Left hindlimb (tissue), 1 donor: ENCODE data around the gene CELF5.

ENCODE experiments used
- DNase-seq: peaks from one replicate; pipeline ENCODE4 v3.0.0-alpha.2; 2018

CELF5 gene

DNA sequence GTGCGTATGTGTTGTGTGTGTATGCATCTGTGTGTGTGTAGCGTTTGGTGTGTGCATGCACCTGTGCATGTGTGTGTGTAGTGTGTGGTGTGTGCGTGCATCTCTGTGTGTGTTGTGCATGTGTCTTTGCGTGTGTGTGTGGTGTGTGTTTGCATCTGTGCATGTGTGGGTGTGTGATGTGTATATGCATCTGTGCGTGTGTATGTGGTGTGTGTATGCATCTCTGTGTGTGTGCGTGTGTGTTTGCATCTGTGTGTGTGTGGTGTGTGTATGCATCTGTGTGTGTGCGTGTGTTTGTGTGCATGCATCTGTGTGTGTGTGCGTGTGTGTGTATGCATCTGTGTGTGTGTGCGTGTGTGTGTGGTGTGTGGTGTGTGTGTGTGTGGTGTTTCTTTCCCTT lies 20.6 kb downstream of the CELF5 start:
- DNase-seq = no peak

DNA sequence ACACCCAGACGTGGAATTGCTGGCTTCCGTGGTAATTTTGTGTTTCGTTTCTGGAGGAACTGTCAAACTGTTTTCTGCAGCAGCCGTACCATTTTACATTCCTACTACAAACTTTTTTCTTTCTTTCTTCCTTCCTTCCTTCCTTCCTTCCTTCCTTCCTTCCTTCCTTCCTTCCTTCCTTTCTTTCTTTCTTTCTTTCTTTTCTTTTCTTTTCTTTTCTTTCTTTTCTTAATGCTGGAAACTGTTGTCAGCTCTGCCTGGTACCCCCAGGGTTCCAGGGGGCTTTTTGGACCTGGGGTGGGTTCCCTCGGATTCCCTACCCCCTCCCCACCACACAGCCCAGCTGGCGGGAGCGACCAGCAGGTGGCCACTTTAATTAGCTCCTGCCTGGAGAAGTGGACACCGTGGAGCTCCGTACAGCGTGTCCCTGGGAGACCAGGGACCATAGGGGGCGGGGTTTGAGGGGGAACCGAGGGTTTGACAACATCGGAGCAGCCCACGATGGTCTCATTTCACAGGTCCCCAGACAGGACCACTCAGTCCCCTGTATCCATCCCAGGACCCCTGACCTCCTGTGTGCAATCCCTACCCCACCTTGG lies 24.4 kb downstream of the CELF5 start:
- no peak for DNase-seq

DNA sequence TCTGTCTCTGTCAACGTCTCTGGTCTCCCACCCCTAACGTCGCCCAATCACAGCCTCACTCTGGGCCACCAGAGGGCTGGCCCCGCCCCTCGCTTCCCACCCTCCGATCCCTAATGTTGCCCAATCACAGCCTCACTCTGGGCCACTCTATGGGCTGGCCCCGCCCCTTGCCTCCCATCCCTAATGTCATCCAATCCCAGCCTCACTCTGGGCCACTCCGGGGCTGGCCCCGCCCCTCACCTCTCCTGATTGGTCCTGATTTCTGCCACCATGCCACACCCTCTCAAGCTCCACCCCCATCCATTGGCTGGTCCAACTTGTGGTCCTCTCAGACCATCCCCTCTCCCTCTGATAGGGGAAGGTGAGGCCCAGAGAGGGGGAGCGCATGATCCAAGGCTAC lies 24.9 kb downstream of the CELF5 start:
- no peak for DNase-seq

DNA sequence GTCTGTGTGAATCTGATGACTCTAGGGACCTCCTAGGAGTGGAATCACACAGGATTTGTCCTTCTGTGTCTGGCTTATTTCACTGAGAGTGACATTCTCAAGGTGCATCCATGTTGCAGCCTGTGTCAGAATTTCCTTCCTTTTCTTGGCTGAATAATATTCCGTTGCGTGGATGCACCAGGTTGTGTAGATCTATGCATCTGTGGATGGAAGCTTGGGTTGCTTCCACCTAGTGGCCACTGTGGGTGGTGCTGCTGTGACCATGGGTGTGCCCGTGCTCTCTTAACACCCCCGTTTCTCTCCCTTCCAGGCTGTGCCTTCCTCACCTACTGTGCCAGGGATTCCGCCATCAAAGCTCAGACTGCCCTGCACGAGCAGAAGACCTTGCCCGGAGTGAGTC lies 26.2 kb downstream of the CELF5 start:
- no peak for DNase-seq

- no peak for DNase-seq
These were observed 26.8 kb downstream of the CELF5 start for GRCh38 chr19:3251229-3251628.

DNA sequence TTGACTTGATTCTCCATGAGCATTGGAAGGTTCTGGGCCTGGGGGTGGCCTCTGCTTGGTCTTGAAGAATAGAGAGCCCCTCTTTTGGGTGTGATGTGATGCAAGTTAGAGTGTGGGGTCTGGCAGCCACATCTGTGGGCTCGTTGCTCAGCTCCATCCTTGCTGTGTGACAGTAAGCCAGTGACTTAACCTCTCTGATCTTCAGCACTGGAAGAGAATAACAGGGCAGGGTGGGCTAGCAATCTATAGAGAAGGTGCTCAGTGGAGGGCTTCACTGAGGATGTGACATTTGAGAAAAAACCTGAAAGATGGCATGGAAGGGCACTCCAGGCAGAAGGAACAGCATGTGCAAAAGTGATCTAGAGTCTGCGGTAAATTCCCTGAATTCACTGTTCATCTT lies 28.2 kb downstream of the CELF5 start:
- DNase-seq = no peak

DNA sequence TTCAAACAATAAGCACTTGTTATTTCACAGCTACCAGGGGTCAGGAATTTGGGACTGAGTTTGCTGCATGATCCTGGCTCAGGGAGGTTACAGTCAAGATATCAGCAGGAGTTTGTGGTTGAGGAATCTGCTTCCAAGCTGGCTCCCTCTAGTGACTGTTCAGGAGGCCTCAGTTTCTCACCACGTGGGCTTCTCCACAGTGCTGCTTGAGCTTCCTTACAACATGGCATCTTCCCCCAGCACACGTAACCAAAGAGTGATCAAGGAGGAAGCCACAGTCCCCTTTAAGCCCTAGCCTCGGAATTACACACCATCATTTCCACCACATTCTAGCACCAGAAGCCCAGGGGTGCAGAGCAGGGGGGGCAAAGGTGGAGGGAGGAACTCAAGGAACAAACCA lies 28.8 kb downstream of the CELF5 start:
- no peak for DNase-seq

DNA sequence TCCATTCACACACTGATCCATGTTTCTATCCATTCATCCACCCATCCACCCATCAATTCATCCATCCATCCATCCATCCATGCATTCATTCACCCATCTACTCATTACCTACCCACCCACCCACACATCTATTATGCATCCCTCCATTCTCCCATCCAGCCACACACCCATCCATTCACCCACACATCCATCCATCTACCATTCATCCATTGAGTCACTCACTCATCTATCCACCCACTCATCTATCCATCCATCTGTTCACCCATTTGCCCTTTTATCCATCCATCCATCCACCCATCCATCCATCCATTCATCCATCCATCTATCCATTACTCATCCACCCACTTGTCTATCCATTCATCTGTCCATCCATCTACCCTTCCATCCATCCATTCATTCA lies 30.1 kb downstream of the CELF5 start:
- no peak for DNase-seq

- no peak for DNase-seq
These were observed 32.6 kb downstream of the CELF5 start for GRCh38 chr19:3257071-3257470.

DNA sequence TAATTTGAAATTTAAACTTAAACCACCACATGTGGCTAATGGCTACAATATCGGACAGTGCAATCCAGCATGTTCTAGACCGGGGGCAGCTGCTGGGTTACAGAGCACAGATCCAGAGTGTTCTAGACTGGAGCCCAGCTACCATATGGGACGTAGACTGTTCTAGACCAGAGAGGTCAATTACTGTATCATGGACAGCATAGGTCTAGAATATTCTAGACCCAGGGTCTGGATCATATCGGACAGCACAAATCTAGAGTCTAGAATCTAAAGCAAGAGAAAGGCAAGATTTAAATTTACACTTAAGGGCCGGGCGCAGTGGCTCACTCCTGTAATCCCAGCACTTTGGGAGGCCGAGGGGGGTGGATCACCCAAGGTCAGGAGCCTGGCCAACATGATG lies 37.9 kb downstream of the CELF5 start:
- no peak for DNase-seq

GRCh38 chr19:3263866-3264265 lies 39.4 kb downstream of the CELF5 start:
- no peak for DNase-seq

DNA sequence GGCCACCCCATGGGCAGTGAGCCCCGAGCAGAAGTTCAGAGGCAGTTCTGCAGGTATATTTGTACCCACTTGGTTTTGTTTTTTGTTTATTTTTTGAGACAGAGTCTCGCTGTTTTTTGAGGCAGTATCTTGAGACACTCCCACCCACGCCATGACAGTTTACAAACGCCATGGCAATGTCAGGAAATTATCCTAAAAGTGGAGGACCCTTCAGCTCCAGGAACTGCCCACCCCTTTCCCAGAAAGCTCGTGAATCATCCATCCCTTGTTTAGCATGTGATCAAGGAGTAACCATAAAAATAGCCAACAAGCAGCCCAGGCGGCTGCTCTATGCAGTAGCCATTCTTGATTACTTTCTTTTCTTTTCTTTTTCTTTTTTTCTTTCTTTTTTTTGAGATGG lies 41.0 kb downstream of the CELF5 start:
- no peak for DNase-seq

GRCh38 chr19:3266092-3266693 lies 41.7 kb downstream of the CELF5 start:
- no peak for DNase-seq

GRCh38 chr19:3266792-3267514 lies 42.5 kb downstream of the CELF5 start:
- DNase-seq = no peak

GRCh38 chr19:3268326-3268725 lies 43.9 kb downstream of the CELF5 start:
- no peak for DNase-seq

- DNase-seq = no peak
These were observed 44.3 kb downstream of the CELF5 start for GRCh38 chr19:3268763-3269162.

- no peak for DNase-seq
These were observed 45.6 kb downstream of the CELF5 start for GRCh38 chr19:3269916-3270671.

DNA sequence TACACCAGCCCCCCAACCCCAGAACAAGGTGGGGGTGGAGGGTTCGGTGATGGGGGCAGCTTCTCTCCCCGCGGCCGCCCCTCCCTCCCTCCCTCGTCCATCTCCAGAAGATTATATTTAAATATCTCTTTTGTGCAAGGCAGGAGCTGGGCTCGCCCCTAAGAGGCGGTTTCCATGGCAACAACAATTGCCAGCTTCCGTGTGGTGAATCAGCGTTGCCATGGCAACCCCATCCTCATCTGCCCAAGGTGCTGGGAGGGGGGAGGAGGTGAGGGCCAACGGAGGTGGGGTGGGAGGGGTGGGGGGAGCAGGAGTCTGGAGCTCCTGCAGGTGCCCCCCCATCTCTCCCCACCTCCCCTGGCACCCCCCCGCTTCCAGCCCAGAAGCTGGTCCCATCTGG lies 46.4 kb downstream of the CELF5 start:
- DNase-seq = no peak

DNA sequence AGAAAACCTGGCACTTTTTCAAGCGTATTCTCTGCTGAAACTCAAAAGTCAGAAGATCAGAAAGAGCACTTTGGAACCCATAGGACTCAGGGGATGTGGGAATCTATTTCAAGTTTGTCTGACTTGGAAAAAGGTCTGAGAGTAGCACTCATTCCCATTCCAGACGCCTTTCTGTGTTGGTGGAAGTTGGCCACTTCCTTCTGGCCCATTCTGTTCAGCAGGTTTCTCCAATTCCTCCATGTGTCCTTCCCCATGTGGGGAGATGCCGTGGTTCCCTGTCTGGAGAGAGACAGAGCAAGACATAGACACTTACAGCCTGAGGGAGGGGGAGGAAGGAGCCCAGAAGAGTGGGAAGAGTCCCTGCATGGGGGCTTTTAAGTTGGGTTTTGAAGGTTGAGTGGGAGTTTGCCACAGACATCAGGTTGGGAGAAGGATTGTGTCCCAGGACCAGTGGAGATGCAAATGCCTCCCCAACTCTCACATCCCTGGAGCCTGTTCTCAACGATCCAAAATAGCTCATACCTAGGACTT lies 48.0 kb downstream of the CELF5 start:
- no peak for DNase-seq

GRCh38 chr19:3272952-3273351 lies 48.5 kb downstream of the CELF5 start:
- no peak for DNase-seq

GRCh38 chr19:3274245-3274941 lies 49.9 kb downstream of the CELF5 start:
- no peak for DNase-seq

GRCh38 chr19:3274942-3275582 lies 50.6 kb downstream of the CELF5 start:
- DNase-seq = no peak
